NCI-H146 treated with DMSO at 0.1 percent for 48 hours (cell line): ENCODE results near the gene HSPB6.

Experiments used
- DNase-seq: peaks from one replicate; lab custom pipeline; 2025; ENCODE audit not compliant: unreplicated experiment; lab: John Stamatoyannopoulos, UW

The HSPB6 gene

GRCh38 chr19:35767288-35768081 is 10.7 kb upstream of the HSPB6 start:
- DNase-seq, result no peak

GRCh38 chr19:35766571-35767104 is 9.8 kb upstream of the HSPB6 start:
- no peak for DNase-seq

GRCh38 chr19:35764432-35765315 is 7.8 kb upstream of the HSPB6 start:
- no peak for DNase-seq

- DNase-seq, result no peak
Measured at GRCh38 chr19:35760711-35761349, 4.0 kb upstream of the HSPB6 start.

GRCh38 chr19:35759697-35760096 is 2.9 kb upstream of the HSPB6 start:
- DNase-seq, result no peak

- DNase-seq, result peak; percentile 99
Measured at GRCh38 chr19:35757749-35758608, 1.1 kb upstream of the HSPB6 start, which contains the start of gene PROSER3. Gene PROSER3, plus strand, starts transcription at chr19:35758176. Its CDS starts 40 bp downstream, at chr19:35758216.

- DNase-seq, result no peak
Measured at GRCh38 chr19:35757231-35757748, 461 bp upstream of the HSPB6 start.

- DNase-seq, result no peak
Measured at GRCh38 chr19:35755550-35756376, 1.1 kb downstream of the HSPB6 start.

- DNase-seq, result no peak
Measured at GRCh38 chr19:35755131-35755549, 1.7 kb downstream of the HSPB6 start.

- no peak for DNase-seq
Measured at GRCh38 chr19:35754370-35755130, 2.3 kb downstream of the HSPB6 start.

GRCh38 chr19:35753634-35754369 is 3.0 kb downstream of the HSPB6 start:
- no peak for DNase-seq

- DNase-seq, result no peak
Measured at GRCh38 chr19:35752746-35753350, 4.0 kb downstream of the HSPB6 start.

- DNase-seq, result no peak
Measured at GRCh38 chr19:35751839-35752745, 4.7 kb downstream of the HSPB6 start.

- DNase-seq, result no peak
Measured at GRCh38 chr19:35750167-35750566, 6.7 kb downstream of the HSPB6 start.

- DNase-seq, result peak; percentile 99
Measured at GRCh38 chr19:35748106-35749020, 8.5 kb downstream of the HSPB6 start, which contains the start of gene LIN37. Gene LIN37, plus strand, starts transcription at chr19:35748576. Its CDS starts 149 bp downstream, at chr19:35748725.
